HCT116 (cell line): ENCODE results near the gene VIPR2. TPM values are rescaled to one million over a fixed set of nuclear protein-coding genes. Genes with fewer than 3 reads are reported as not detected.

Experiments
- ATAC-seq: fragments of 200-7000 bp; cut with Tn5 transposase; 2 replicates; pipeline ENCODE4 v1.9.1; 2020; ENCODE audit warnings: mild to moderate bottlenecking, moderate library complexity
- BruUV-seq: library from RNA; stranded (reverse); fragments of 400-500 nt; replicated peaks from 2 replicates; lab custom pipeline; 2021; lab: Mats Ljungman, UMichigan
- CTCF ChIA-PET: fragments of 300-600 bp; sonication (Branson Sonifier 250); formaldehyde crosslinking; loops from one replicate; lab custom pipeline; 2021; ENCODE audit warnings: antibody characterized with exemption; lab: Charles Lee
- POLR2A ChIA-PET: fragments of 300-600, 350-600 bp; sonication (Branson Sonifier 250); formaldehyde crosslinking; loops from one replicate; lab custom pipeline; 2021; ENCODE audit warnings: antibody characterized with exemption; lab: Charles Lee
- RAD21 ChIA-PET, 2 experiments: fragments of 300-600 bp; sonication (Branson Sonifier 250); formaldehyde crosslinking; loops; one replicate each; lab custom pipeline; 2023; ENCODE audit warnings: low total read pairs in 2 of 2; ENCODE audit not compliant: uncharacterized antibody in 2 of 2, unreplicated experiment in 2 of 2, low non-redundant PET in 1 of 2; lab: Charles Lee
- DNase-seq: peaks from one replicate; pipeline ENCODE4 v3.0.0-alpha.2; 2010; ENCODE audit warnings: low read depth, low spot score
- H2AFZ ChIP-seq: fragments of 200-600 bp; shearing (Covaris generic), sonication (generic); 2 replicates; pipeline ENCODE4 v1.6.1; 2017; ENCODE audit warnings: low read depth, mixed run types, mixed read lengths, antibody characterized with exemption, low read length; ENCODE audit not compliant: poor library complexity, severe bottlenecking
- H3K27ac ChIP-seq: 2 replicates; pipeline ENCODE4 v1.5.1; 2012; ENCODE audit warnings: low read depth, low read length
- H3K27me3 ChIP-seq: fragments of 200-600 bp; sonication (generic); 2 replicates; pipeline ENCODE4 v1.6.1; 2016; ENCODE audit warnings: mixed run types, low read length, mixed read lengths; ENCODE audit not compliant: insufficient read depth
- H3K36me3 ChIP-seq, 2 experiments: fragments of 200-500 bp in 1 of 2; fragments of 200-600 bp in 1 of 2; sonication (Bioruptor generic) in 1 of 2; sonication (generic) in 1 of 2; 2 replicates each; pipeline versions ENCODE4 v1.5.1 to v1.6.1; 2014 to 2016; ENCODE audit warnings: low read length in 2 of 2, inconsistent platforms in 1 of 2, mixed read lengths in 1 of 2, mixed run types in 1 of 2; ENCODE audit not compliant: insufficient read depth in 2 of 2, control insufficient read depth in 1 of 2
- H3K4me1 ChIP-seq, 2 experiments: fragments of 200-600 bp in 1 of 2; sonication (generic) in 1 of 2; 2 replicates each; pipeline versions ENCODE4 v1.5.1 to v1.6.1; 2012 to 2017; ENCODE audit warnings: low read length in 2 of 2, inconsistent platforms in 1 of 2, mild to moderate bottlenecking in 1 of 2, mixed read lengths in 1 of 2, mixed run types in 1 of 2, moderate library complexity in 1 of 2; ENCODE audit not compliant: insufficient read depth in 2 of 2, control insufficient read depth in 1 of 2
- H3K4me2 ChIP-seq: fragments of 200-600 bp; sonication (generic); 2 replicates; pipeline ENCODE4 v1.6.1; 2017; ENCODE audit warnings: mixed run types, low read length, mixed read lengths
- H3K4me3 ChIP-seq, 2 experiments: fragments of 200-600 bp in 1 of 2; sonication (generic) in 1 of 2; replicated peaks in 1 of 2; 2 replicates each; pipeline ENCODE4 v1.5.1; 2011 to 2016; ENCODE audit warnings: low read length in 2 of 2, control low read depth in 1 of 2, low read depth in 1 of 2, mild to moderate bottlenecking in 1 of 2, mixed read lengths in 1 of 2, mixed run types in 1 of 2
- H3K79me2 ChIP-seq: fragments of 200-600 bp; sonication (generic); 2 replicates; pipeline ENCODE4 v1.6.1; 2017; ENCODE audit warnings: mild to moderate bottlenecking, mixed run types, low read length, moderate library complexity, mixed read lengths; ENCODE audit not compliant: insufficient read depth
- H3K9ac ChIP-seq: fragments of 200-600 bp; sonication (generic); 2 replicates; pipeline ENCODE4 v1.6.1; 2016; ENCODE audit warnings: low read length, mixed read lengths
- H3K9me2 ChIP-seq: fragments of 200-600 bp; sonication (generic), shearing (Covaris generic); 2 replicates; pipeline ENCODE4 v1.6.1; 2017; ENCODE audit warnings: mixed run types, mild to moderate bottlenecking, moderate library complexity; ENCODE audit not compliant: insufficient read depth
- H3K9me3 ChIP-seq, 2 experiments: fragments of 200-500 bp in 1 of 2; fragments of 200-600 bp in 1 of 2; sonication (Bioruptor generic) in 1 of 2; sonication (generic) in 1 of 2; 2 replicates each; pipeline ENCODE4 v1.6.1; 2014 to 2017; ENCODE audit warnings: low read length in 2 of 2, mixed read lengths in 2 of 2, inconsistent platforms in 1 of 2, low read depth in 1 of 2, mild to moderate bottlenecking in 1 of 2, mixed run types in 1 of 2, moderate library complexity in 1 of 2; ENCODE audit not compliant: control insufficient read depth in 1 of 2, insufficient read depth in 1 of 2
- H4K20me1 ChIP-seq: fragments of 200-600 bp; sonication (generic), shearing (Covaris generic); 2 replicates; pipeline ENCODE4 v1.6.1; 2017; ENCODE audit warnings: mixed run types, mild to moderate bottlenecking, moderate library complexity; ENCODE audit not compliant: insufficient read depth
- EGR1 ChIP-seq: IDR thresholded peaks from 2 replicates; pipeline ENCODE4 v1.6.1; 2012; ENCODE audit warnings: low read depth
- ELF1 ChIP-seq: IDR thresholded peaks from 2 replicates; pipeline ENCODE4 v1.6.1; 2012; ENCODE audit warnings: low read depth, borderline replicate concordance
- EZH2phosphoT487 ChIP-seq: fragments of 200-600 bp; IDR thresholded peaks from 2 replicates; pipeline ENCODE4 v1.6.1; 2018; ENCODE audit warnings: antibody characterized with exemption, borderline replicate concordance
- FOSL1 ChIP-seq: IDR thresholded peaks from 2 replicates; pipeline ENCODE4 v1.6.1; 2012; ENCODE audit warnings: low read depth
- MAX ChIP-seq: IDR thresholded peaks from 2 replicates; pipeline ENCODE4 v1.6.1; 2012
- POLR2AphosphoS5 ChIP-seq: IDR thresholded peaks from 2 replicates; pipeline ENCODE4 v1.6.1; 2011; ENCODE audit warnings: mild to moderate bottlenecking, low read depth, low read length, moderate library complexity
- REST ChIP-seq: IDR thresholded peaks from 2 replicates; pipeline ENCODE4 v1.6.1; 2012; ENCODE audit warnings: low read depth
- SP1 ChIP-seq: IDR thresholded peaks from 2 replicates; pipeline ENCODE4 v1.6.1; 2012; ENCODE audit warnings: low read depth
- SRF ChIP-seq: IDR thresholded peaks from 2 replicates; pipeline ENCODE4 v1.6.1; 2012; ENCODE audit warnings: low read depth
- TCF7L2 ChIP-seq: IDR thresholded peaks from 2 replicates; pipeline ENCODE4 v1.7.0; 2011; ENCODE audit warnings: borderline replicate concordance, inconsistent platforms; ENCODE audit not compliant: insufficient read depth, insufficient read length; ENCODE audit errors: extremely low read depth
- intact Hi-C: fragments of 100-400 bp; cut with micrococcal nuclease; formaldehyde crosslinking; loops from 2 replicates; pipeline ENCODE4 v1.10.0; 2022
- total RNA-seq: library from RNA; stranded (reverse); gene quantifications from one replicate; pipeline ENCODE4 v1.2.1, GENCODE V29; 2021; ENCODE audit not compliant: unreplicated experiment

Gene VIPR2
- total RNA-seq, 1 experiment from 2014 or later, result 0.10 TPM

- Histone ChIP-seq H3K79me2 (no peaks in the 10 kb centered on the region), H3K4me3 (no peak overlapping the region), H3K27ac (no peak overlapping the region), H2AFZ (no peak overlapping the region), H3K36me3 (no peaks in the 10 kb centered on the region), H3K27me3 (no peaks in the 10 kb centered on the region)
- ChIA-PET RAD21 (no interaction called here), CTCF (no interaction called here), POLR2A (no interaction called here)
- intact Hi-C loops, result no loop called here
- BruUV-seq, result no TSS peak
- TF ChIP-seq TCF7L2 (no peak), EZH2phosphoT487 (no peak), SP1 (no peak), EGR1 (no peak), POLR2AphosphoS5 (no peak), MAX (no peak), FOSL1 (no peak), ELF1 (no peak), SRF (no peak), REST (no peak)
- TF ChIP-seq, all 23 proteins: peak for 0
- ATAC-seq (no peak), DNase-seq (no peak)
- no peaks in the 10 kb centered on the region for H4K20me1 ChIP-seq
- no peak overlapping the region for H3K9ac ChIP-seq
- no peaks in the 10 kb centered on the region for H3K9me2 ChIP-seq
- peaks cover 6 to 9% of the 10 kb centered on the region in 2 experiments; a peak in 3 of 4 replicates for H3K4me1 ChIP-seq
- no peak overlapping the region for H3K4me2 ChIP-seq
- no peaks in the 10 kb centered on the region for H3K9me3 ChIP-seq
These were observed 128.1 kb downstream of the VIPR2 start for GRCh38 chr7:159016591-159016990.
